Activated CD4-positive, alpha-beta T cell treated with anti-CD3 and anti-CD28 coated beads, Interleukin-2, amount 50 U/mL, for 4 hours (primary cell): ENCODE results near the gene ADAT1.

Experiments used
- DNase-seq, 2 experiments: peaks; one replicate each; pipeline ENCODE4 v3.0.0-alpha.2; 2020

ADAT1 gene

DNA sequence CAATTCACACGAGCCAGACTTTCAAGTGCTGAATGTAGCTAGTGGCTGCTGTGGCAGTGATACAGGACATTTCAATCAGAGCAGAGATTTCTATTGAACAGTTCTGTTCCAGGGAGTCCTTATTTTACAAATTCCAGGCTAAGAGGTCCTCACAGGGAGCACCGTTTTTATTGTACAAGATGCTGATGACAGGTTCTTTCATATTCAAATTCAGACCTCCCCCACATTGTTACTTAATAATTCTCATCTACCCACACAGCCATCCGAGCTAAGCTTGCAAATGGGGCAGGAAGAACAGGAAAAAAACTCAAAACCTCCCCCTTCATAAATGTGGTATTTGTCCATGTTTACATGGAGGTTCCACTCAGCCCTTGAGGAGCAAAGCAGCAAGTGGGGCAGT, 47.1 kb downstream of the ADAT1 start:
- no peak for DNase-seq

DNA sequence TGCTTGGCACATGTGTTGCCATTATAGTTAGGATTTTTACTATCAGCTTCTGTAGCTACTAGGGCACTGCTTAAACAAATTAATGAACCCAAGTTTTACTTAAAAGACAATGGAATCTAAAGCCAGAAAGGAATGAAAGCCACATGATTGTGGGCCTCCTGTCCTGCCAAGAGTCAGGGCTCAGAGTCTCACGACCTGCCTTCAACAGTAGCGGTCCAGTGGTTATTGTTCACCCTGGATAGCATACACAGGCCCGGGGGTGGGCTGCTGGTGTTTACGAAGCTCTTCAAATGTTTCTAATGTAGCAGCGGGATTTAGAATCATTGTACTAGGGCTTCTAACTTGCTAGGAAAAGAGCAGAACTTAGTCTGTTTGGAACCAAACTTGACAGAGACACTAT, 49.1 kb downstream of the ADAT1 start:
- DNase-seq = no peak

DNA sequence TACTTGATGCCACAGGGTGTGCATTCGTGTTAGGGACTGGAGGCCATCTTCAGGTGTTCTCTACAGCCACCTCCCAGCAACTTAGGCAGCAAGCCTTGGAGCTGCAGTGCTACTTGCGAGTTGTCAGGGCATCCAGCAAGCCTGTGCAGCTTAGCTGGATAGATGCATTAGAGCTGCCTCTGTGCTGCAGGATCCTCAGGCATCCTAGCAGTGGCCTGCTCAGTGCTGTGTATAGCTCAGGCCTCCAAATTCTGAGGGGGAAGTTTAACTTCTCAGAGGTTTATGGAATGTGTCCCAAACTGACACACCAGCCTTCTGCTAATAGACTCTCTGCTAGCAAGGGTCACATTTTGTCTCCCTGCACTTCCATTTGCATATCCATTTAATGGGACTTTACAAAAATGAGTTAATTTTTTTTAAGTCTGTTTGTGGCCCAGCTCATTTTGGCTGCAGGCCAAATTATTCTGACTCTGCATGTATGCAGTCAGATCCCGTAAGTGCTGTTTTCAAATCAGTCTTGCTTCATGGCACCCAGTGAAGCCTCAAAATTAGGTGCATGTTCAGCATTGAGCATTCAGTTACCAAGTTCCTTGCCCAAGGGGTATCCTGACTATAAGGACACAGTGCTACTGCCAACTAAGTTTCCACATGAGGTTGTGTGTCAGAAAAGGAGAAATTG, 50.1 kb downstream of the ADAT1 start:
- no peak for DNase-seq

DNA sequence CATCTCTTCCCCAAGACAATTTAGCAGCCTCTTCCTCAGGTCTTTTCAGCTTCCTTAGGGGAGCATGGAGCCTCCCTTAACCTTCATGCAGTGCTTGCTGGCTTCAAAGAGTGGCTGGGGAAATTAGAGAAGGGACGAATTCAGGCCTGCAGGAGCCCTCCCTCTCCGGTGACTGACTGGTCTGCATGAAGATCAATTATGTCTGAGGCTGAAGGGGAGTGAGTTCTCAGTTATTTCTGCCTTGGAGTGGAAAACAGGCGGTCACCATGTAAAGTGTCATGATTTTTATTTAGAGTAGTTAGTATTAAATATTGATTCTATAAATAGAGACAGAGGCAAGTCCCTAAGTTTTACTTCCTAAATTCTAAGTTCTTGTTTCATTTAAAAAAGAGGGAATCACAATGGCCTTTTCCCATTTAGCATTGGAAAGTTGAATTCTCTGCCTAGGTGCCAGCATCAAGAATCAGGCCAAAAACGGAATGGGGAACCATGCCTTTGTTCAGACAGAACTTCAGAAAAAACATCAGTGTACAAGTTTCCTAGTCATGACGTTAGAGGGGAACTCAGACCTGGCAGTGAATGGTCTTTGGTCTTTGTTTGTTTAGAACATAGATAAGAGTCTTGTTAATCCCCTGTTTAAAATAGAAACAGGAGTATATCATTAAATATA, 52.5 kb downstream of the ADAT1 start:
- DNase-seq = no peak

DNA sequence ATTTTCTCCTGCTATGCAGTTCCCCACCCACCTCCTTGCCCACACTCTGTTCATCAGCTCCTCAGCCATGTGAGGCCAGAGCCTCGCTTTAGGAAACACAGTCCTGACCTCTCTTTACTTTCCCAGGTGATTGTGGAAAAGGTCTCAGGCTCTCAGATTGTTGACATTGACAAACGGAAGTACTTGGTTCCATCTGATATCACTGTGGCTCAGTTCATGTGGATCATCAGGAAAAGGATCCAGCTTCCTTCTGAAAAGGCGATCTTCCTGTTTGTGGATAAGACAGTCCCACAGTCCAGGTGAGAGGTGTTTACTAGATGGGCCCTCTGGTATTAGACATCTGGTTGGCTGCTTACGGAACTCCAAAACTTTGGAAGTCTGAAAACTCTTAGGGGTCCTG, 55.2 kb downstream of the ADAT1 start:
- DNase-seq = no peak

DNA sequence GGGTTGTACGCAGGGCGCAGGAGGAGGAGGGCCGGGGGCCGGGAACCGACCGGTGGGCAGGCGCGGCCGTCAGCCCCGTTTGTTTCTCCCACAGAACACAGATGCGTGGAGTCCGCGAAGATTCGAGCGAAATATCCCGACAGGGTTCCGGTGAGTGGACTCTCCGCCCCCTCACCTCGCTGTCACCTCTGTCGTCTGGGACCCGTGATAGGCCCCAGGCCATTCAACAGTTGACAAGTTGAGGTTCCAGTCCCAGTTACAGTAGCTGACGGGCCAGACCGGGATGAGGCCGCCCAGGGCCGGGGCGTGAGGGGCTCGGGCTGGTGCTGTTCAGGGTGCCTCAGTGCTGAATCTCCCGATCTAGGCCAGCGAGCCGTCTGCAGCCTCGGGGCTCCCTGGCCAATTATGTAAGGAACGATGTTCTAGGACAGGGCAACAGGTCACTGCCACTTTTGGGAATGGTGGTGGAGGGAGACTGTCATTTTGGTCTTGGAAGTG, 56.3 kb downstream of the ADAT1 start:
- DNase-seq = no peak

DNA sequence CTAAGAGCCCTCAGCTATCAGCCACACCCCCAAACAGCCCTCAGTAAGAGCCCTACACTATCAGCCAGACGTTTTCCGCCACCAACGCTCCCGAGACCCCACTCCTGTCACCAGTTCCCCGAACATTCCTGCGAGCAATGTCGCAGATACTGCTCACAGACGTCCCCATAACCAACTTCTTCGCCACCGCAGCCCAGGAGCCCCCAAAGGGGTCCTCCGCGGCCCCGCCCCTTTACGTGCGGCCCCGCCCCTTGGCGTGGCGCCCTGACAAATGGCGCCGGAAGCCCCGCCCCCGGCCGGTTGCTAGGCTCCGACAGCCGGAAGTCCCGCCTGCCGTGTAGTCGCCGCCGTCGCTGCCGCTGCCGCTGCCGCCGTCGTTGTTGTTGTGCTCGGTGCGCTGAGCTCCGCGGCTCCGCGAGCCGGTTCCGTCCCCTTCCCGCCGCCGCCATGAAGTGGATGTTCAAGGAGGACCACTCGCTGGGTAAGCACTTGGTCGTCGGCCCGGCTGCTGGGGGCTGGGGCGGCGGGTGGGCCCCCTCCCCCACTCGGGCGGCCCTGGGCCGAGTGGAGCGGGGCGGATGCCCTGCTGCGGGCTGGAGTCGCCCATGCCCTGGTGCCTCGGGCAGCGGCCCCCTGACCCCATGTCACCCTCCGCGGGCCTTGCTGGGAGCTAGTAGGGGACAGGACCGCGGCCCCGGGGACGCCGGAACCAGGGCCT, 56.9 kb downstream of the ADAT1 start, which contains the start of gene GABARAPL2:
TSS of gene GABARAPL2 (plus strand) at position 340 of the 718 bp plus-strand sequence. CDS start at position 448, 108 bp downstream.
- peak; percentile 84 for DNase-seq

DNA sequence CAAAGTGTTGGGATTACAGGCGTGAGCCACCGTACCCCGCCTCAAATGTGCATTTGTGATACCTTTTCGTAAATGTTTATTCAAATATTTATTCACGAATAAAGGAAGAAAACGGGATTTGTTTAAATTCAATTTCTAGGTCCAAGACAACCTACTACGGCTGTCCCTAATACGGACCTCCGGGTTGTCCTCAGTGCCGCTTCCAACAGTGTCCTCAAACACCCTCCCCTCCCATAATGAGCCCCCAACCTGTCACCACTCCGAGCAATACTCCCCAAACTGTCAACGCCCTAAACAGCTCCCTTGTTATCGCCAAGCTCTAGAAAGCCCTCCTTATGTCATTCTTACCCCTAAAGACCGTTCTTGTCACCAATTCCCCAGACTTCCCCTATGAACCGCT, 57.4 kb downstream of the ADAT1 start:
- DNase-seq = no peak

DNA sequence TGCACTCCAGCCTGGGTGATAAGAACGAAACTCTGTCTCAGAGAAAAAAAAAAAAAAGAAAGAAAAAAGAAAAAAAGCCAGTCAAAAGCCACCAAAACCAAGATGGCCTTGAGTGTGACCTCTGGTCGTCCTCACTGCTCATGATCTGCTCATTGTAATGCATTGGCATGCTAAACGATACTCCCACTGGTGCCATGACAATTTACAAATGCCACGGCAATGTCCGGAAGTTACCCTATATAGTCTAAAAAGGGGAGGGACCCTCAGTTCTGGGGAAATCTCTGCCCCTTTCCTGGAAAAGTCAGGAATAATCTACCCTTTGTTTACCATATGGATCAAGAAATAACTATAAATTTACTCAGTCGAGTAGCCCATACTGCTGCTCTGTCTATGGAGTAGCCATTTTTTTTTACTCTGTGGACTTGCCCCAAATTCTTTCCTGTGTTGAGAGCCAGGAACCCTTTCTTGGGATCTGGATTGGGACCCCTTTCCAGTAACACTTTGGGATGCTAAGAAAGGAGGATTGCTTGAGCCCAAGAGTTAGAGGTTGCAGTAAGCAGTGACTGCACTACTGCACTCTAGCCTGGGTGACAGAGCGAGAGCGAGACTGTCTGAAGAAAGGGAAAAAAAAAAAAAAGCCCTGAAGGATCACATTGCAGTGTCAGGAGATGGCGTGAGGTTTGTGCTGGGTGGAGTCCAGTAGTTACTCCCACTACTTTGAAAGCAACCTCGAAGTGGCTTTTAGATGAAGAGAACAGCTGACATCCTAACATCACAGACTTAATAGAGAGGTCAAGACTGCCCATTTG, 63.3 kb downstream of the ADAT1 start:
- DNase-seq = no peak

DNA sequence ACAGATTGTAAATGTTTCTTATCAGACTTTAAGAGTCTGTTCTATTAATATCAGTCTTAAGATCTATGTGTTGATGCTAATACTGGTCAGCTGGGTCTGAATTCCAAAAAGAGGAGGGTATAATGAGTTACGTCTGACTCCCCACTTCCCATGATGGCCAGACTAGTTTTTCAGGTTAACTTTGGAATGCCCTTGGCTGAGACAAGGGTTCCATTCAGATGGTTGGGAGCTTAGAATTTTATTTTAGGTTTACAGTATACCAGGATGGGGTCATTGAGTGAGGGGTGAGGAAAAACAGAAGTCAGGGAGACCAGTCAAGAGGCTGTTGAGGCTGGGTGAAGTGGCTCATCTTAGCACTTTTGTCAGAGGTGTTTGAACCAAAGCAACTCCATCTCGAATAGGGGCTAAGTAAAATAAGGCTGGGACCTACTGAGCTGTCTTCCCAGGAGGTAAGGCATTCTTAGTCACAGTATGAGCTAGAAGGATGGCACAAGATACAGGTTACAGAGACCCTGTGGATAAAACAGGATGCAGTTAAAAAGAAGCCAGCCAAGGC, 64.2 kb downstream of the ADAT1 start:
- DNase-seq = no peak

DNA sequence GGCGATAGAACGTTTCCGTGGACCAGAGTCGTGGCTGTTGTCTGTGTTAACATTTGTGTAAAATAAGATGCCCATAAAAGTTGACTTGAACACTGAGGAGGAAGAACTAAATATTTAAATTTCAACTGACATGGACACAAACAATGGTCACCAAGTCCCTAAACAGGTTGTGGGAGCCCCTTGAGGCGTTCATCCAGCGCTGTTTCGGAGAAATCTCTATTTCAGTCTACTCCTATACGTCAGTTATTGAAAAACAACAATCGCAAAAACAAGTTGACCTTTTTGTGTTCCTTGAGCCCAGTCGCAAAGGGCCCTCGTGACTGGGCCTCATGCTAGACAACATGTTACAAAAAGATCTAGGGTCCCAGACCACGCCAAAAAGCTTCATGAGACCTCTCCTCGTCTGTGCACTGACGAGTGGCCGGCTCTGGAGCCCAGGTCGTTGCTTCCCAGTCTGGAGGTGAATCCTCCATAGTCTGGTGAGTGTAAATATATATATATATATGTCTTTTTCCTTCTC, 66.6 kb downstream of the ADAT1 start:
- no peak for DNase-seq

DNA sequence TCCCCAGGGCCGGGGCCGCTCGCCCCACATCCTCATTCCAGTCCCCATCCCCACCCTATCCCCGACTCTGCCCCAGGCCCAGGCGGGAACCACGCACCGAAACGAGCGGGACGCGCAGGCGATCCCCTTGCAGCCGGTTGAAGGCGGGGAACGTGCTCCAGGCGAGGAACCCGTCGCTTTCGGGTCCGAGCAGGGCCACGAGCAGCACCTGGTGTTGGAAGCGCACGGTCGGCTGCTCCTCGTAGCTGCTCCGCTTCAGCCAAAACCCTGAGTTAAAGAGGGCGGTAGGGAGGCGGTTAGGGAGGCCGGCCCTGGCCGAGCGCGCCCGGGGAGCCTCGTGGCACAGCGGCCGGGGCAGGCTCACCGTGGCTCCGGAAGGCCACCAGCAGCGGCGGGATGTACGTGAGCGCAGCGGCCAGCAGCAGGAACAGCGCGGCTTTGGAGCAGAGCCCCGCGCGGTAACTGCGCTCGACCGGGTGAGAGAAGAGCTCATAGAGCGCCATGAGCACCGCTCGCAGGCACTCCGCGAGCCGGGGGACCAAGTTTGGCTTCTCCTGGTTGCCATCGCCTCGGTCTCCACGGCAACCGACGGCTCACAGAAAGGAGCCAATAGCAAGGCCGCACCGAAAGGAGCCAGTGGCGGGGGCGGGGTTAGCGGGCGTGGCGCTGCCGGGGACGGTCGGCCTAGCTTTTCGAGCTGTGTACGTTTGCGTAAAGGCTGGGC, 67.2 kb downstream of the ADAT1 start, which contains the start of gene TMEM231:
TSS of gene TMEM231 (minus strand) at position 546 of the 724 bp plus-strand sequence. CDS start at position 503, 43 bp downstream.
- peak; percentile 98 for DNase-seq

DNA sequence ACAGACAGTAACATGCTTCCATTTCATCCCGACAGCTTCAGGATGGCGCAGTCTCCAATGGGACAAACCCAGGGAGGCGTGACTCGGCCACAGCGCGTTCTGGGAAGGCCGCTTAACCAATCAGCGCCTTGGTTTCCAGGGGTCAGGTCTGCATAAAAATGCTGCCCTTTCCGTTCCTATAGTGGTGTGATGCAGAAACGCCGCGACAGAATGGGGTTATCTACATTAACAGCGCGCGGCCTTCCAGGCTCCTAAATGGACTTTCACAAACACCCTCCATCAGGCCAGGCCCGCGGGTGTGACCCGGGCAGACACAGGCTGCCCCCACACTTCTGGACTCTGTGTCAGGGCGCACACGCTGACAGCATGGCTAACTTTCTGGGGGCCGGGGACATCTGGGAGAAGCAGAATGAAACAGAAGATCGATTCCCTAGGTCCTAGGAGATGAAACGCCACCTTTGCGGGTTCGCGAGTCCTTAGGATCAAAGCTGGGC, 67.8 kb downstream of the ADAT1 start:
- no peak for DNase-seq

DNA sequence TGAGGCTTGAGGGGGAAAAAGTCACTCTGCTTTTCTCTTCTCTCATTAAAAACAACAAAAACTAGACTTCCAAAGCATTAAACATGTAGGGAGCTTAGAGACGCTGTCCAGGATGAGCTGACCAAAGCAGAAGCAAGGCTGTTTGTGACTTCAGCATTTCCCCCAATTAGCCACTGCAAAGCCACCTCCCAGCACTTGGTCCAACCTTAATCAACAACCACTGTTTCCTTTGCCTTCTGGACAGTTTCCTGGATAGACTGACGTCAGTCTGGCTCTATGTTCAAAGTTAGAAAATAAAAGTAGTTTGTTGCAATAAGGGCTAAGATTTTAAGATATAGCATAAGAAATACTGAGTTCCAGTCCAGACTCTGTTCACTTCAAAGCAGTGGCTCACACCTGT, 70.1 kb downstream of the ADAT1 start:
- DNase-seq = no peak

DNA sequence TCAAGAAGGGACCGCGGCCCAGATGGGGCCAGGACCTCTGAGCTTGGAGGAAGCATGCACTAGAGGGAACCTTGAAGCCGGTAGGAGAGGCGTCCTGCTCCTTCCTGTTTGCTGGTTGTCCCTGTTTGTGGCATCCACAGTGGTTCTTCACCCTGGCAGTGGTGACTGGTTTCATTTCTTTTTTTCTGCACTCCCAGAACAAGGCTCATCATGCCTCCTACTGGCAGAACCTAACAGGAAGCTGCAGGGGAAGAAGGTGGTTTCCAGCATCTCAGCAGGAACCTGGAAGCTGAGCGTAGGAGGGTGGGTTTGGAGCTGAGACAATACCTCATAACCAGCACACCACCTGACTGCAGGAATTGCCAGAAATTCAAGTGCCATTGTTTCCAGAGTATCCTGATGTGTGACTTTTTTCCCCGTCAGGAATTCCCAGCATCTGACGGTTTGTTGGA, 72.8 kb downstream of the ADAT1 start:
- DNase-seq = no peak
